Mammary microvascular endothelial cell (primary cell): ENCODE data around the gene LIF. TPM values are rescaled to one million over a fixed set of nuclear protein-coding genes. Genes with fewer than 3 reads are reported as not detected.

ENCODE experiments used
- total RNA-seq: library from RNA; depleted of rRNA; stranded (reverse); fragments of >200 nt; gene quantifications from 2 replicates; pipeline ENCODE4 v1.2.3, GENCODE V29; 2015

Gene LIF
- total RNA-seq = 0.33 and 0.49 TPM in 2 replicates

GRCh38 chr22:30245985-30246813 is at the start of gene LIF:
TSS of gene LIF (minus strand) at chr22:30246759. CDS start at chr22:30246695, 64 bp downstream.

GRCh38 chr22:30289141-30289979 is 42.8 kb upstream of the LIF start, which contains the start of gene CASTOR1:
TSS of gene CASTOR1 (minus strand) at chr22:30289505. CDS start at chr22:30289497, 8 bp downstream.

GRCh38 chr22:30266445-30267381 is 20.2 kb upstream of the LIF start, which contains the start of gene OSM:
TSS of gene OSM (minus strand) at chr22:30266851. CDS start at chr22:30266799, 52 bp downstream.

Other genes with a start within 250 kb of the LIF start
- gene HORMAD2, start 166.3 kb downstream of the LIF start, total RNA-seq = not detected in 2 replicates
- gene OSM, start 20.1 kb upstream of the LIF start, total RNA-seq = not detected in 2 replicates
- gene CASTOR1, start 42.7 kb upstream of the LIF start, total RNA-seq = 9.0 and 13.7 TPM in 2 replicates
- 8.5 and 10.1 TPM in 2 replicates for gene TBC1D10A, start 80.2 kb upstream of the LIF start, total RNA-seq
- gene SF3A1, start 110.1 kb upstream of the LIF start, total RNA-seq = 28.6 and 40.0 TPM in 2 replicates
- gene CCDC157, start 110.2 kb upstream of the LIF start, total RNA-seq = 1.3 and 5.1 TPM in 2 replicates
- gene RNF215, start 140.7 kb upstream of the LIF start, total RNA-seq = 7.8 and 8.1 TPM in 2 replicates
- 33.0 and 36.9 TPM in 2 replicates for gene SEC14L2, start 150.3 kb upstream of the LIF start, total RNA-seq
- gene MTFP1, start 179.0 kb upstream of the LIF start, total RNA-seq = 106 and 127 TPM in 2 replicates
- not detected in 2 replicates for gene SEC14L3, start 225.3 kb upstream of the LIF start, total RNA-seq